Lung (tissue), 12 donors: Measurements from ENCODE around the gene USP24. TPM values are rescaled to one million over a fixed set of nuclear protein-coding genes. Genes with fewer than 3 reads are reported as not detected.
"Not testable (repeated sequence)": the region's sequence is repeated elsewhere in the genome, so short reads cannot be mapped to it uniquely, and the experiment has no call there.

Experiments used
- ATAC-seq: fragments of 200-7000 bp; cut with Tn5 transposase; one replicate; pipeline ENCODE4 v1.9.1; 2020; ENCODE audit warnings: moderate number of reproducible peaks; ENCODE audit not compliant: insufficient read depth, low FRiP score
- DNase-seq, 3 donors: peaks; one replicate each; pipeline ENCODE4 v3.0.0-alpha.2; 2013 to 2017
- H3K27ac ChIP-seq, 2 donors: one replicate each; pipeline ENCODE4 v1.5.1; 2013; ENCODE audit warnings: mild to moderate bottlenecking in 2 of 2, moderate library complexity in 2 of 2, control low read depth in 1 of 2, inconsistent platforms in 1 of 2, low read depth in 1 of 2, low read length in 1 of 2
- H3K27me3 ChIP-seq, 3 donors: one replicate each; pipeline ENCODE4 v1.5.1; 2013; ENCODE audit warnings: low read length in 2 of 3; ENCODE audit not compliant: control insufficient read depth in 3 of 3, insufficient read depth in 3 of 3
- H3K36me3 ChIP-seq, 4 donors: one replicate each; pipeline ENCODE4 v1.5.1; 2013; ENCODE audit warnings: low read length in 4 of 4, mild to moderate bottlenecking in 1 of 4, moderate library complexity in 1 of 4; ENCODE audit not compliant: control insufficient read depth in 4 of 4, insufficient read depth in 4 of 4
- H3K4me1 ChIP-seq, 5 donors: one replicate each; pipeline ENCODE4 v1.5.1; 2013; ENCODE audit warnings: low read length in 5 of 5, mild to moderate bottlenecking in 2 of 5, moderate library complexity in 1 of 5; ENCODE audit not compliant: control insufficient read depth in 5 of 5, insufficient read depth in 5 of 5
- H3K4me3 ChIP-seq: one replicate; pipeline ENCODE4 v1.5.1; 2013; ENCODE audit warnings: mild to moderate bottlenecking, control low read depth, moderate library complexity
- H3K9ac ChIP-seq, 2 donors: one replicate each; pipeline ENCODE4 v1.5.1; 2013; ENCODE audit warnings: low read length in 2 of 2, control low read depth in 1 of 2; ENCODE audit not compliant: insufficient read depth in 1 of 2
- H3K9me3 ChIP-seq, 4 donors: one replicate each; pipeline ENCODE4 v1.5.1; 2013; ENCODE audit warnings: low read length in 3 of 4, mild to moderate bottlenecking in 1 of 4, moderate library complexity in 1 of 4; ENCODE audit not compliant: control insufficient read depth in 4 of 4, insufficient read depth in 3 of 4
- CTCF ChIP-seq: IDR thresholded peaks from 2 replicates; pipeline ENCODE4 v1.5.1; 2012; ENCODE audit warnings: mild to moderate bottlenecking; ENCODE audit errors: control extremely low read depth, extremely low read depth
- WGBS, 2 donors: extraction: QIAGEN DNeasy Blood & Tissue Kit; methylation state at CpG; one replicate each; pipeline ENCODE4 v1.1.7; 2013; 5-methylcytosine and 5-hydroxymethylcytosine counted together
- polyA plus RNA-seq, 2 donors: library from polyadenylated mRNA; stranded (reverse); fragments of 200-250 nt; gene quantifications; one replicate each; pipeline ENCODE4 v1.2.1, GENCODE V29; 2013
- total RNA-seq, 2 donors: library from RNA; depleted of rRNA in 1 of 2; stranded (reverse); fragments of >200 nt in 1 of 2; gene quantifications; one replicate each; pipeline ENCODE4 v1.2.1, GENCODE V29; 2014 to 2021
- donor health status: control.
- donor health status: control.
- donor health status: Bipolar disorder and iron deficiency.
- donor health status: healthy.
- donor health status: DM: yes; HTN: yes; CAD: no.

Gene USP24
- total and polyA plus RNA-seq, 4 donors: 7.8 to 77.8 (median 23.6) TPM

- Histone ChIP-seq H3K27ac (no peak overlapping the region), H3K36me3 (peaks cover 23 to 57% (median 43%) of the 10 kb centered on the region in 4 donors), H3K4me3 (no peak overlapping the region), H3K9me3 (no peaks in the 10 kb centered on the region), H3K27me3 (no peaks in the 10 kb centered on the region), H3K4me1 (no peaks in the 10 kb centered on the region), H3K9ac (no peak overlapping the region)
- DNase-seq (no peak), ATAC-seq (no peak)
- TF ChIP-seq CTCF: no peak
- 91 to 93% methylated on average over 5 of the region's 5 CpGs for WGBS, 2 donors
These were observed 96.4 kb downstream of the USP24 start for GRCh38 chr1:55118651-55119329.

GRCh38 chr1:55117941-55118340, 97.2 kb downstream of the USP24 start:
- Histone ChIP-seq H3K4me3 (no peak overlapping the region), H3K27me3 (no peaks in the 10 kb centered on the region), H3K27ac (no peak overlapping the region), H3K9ac (no peak overlapping the region), H3K9me3 (no peaks in the 10 kb centered on the region), H3K36me3 (peaks cover 18 to 52% (median 37%) of the 10 kb centered on the region in 4 donors), H3K4me1 (no peaks in the 10 kb centered on the region)
- DNase-seq (no peak), ATAC-seq (no peak)
- no peak for TF ChIP-seq CTCF

GRCh38 chr1:55109005-55109404, 106.2 kb downstream of the USP24 start:
- DNase-seq, H3K27ac ChIP-seq, ATAC-seq, H3K27me3 ChIP-seq, H3K9me3 ChIP-seq, H3K9ac ChIP-seq, H3K4me3 ChIP-seq, H3K4me1 ChIP-seq: not testable (repeated sequence)
- peaks cover 18 to 40% (median 26%) of the 10 kb centered on the region in 4 donors for H3K36me3 ChIP-seq
- WGBS, 2 donors: 94 to 95% methylated on average over 14 of the region's 14 CpGs

GRCh38 chr1:55107101-55107500, 108.1 kb downstream of the USP24 start:
- Histone ChIP-seq H3K27ac (no peak overlapping the region), H3K9ac (no peak overlapping the region), H3K9me3 (no peaks in the 10 kb centered on the region), H3K4me1 (no peaks in the 10 kb centered on the region), H3K27me3 (no peaks in the 10 kb centered on the region), H3K4me3 (no peak overlapping the region), H3K36me3 (peaks cover 22 to 44% (median 35%) of the 10 kb centered on the region in 4 donors)
- WGBS, 2 donors: 63 to 77% methylated on average over 6 of the region's 6 CpGs
- ATAC-seq: no peak
- no peak for DNase-seq
- TF ChIP-seq CTCF: no peak
